HepG2 (cell line): ENCODE results near the gene SDR42E2. TPM values are rescaled to one million over a fixed set of nuclear protein-coding genes. Genes with fewer than 3 reads are reported as not detected.

ENCODE experiments used
- ATF7 ChIP-seq, 2 experiments: fragments of 450-650 bp in 1 of 2; sonication (generic) in 1 of 2; formaldehyde crosslinking in 1 of 2; IDR thresholded peaks; 2 replicates each; pipeline versions ENCODE4 v1.4.0 to v1.6.1; 2016 to 2020; ENCODE audit warnings: antibody characterized with exemption in 1 of 2, mild to moderate bottlenecking in 1 of 2, missing genetic modification reagents in 1 of 2
- DNMT1 ChIP-seq: sonication (generic); formaldehyde crosslinking; IDR thresholded peaks from 2 replicates; pipeline ENCODE4 v1.5.1; 2020; ENCODE audit warnings: mild to moderate bottlenecking, missing genetic modification reagents
- MTA1 ChIP-seq: sonication (generic); formaldehyde crosslinking; IDR thresholded peaks from 2 replicates; pipeline ENCODE4 v1.4.0; 2020; ENCODE audit warnings: missing genetic modification reagents, mild to moderate bottlenecking, borderline replicate concordance
- NKX3-1 ChIP-seq: sonication (generic); formaldehyde crosslinking; IDR thresholded peaks from 2 replicates; pipeline ENCODE4 v1.5.0; 2020; ENCODE audit warnings: missing genetic modification reagents
- SALL2 ChIP-seq: sonication (generic); formaldehyde crosslinking; IDR thresholded peaks from 2 replicates; pipeline ENCODE4 v1.8.1; 2023; ENCODE audit warnings: mild to moderate bottlenecking, missing genetic modification reagents, inconsistent platforms
- SP4 ChIP-seq: sonication (generic); formaldehyde crosslinking; IDR thresholded peaks from 2 replicates; pipeline ENCODE4 v1.8.1; 2023; ENCODE audit warnings: mild to moderate bottlenecking, missing genetic modification reagents
- SRF ChIP-seq: IDR thresholded peaks from 2 replicates; pipeline ENCODE4 v1.6.1; 2011; ENCODE audit warnings: mild to moderate bottlenecking, low read depth, low read length, moderate library complexity
- SRSF9 ChIP-seq: fragments of 200-400 bp; formaldehyde crosslinking; IDR thresholded peaks from 2 replicates; pipeline ENCODE4 v1.6.1; 2018; ENCODE audit warnings: borderline replicate concordance, mild to moderate bottlenecking, low read depth, low read length; ENCODE audit not compliant: insufficient read depth, poor library complexity, severe bottlenecking
- TCF12 ChIP-seq, 2 experiments: fragments of 450-650 bp in 1 of 2; sonication (generic) in 1 of 2; formaldehyde crosslinking in 1 of 2; IDR thresholded peaks; 2 replicates each; pipeline versions ENCODE4 v1.6.1 to v1.8.0; 2017 to 2022; ENCODE audit warnings: antibody characterized with exemption in 1 of 2, mild to moderate bottlenecking in 1 of 2, missing genetic modification reagents in 1 of 2, moderate library complexity in 1 of 2
- TP53 ChIP-seq: sonication (generic); formaldehyde crosslinking; conservative IDR thresholded peaks from 2 replicates; pipeline ENCODE4 v1.4.0; 2020; ENCODE audit warnings: missing genetic modification reagents
- ZNF234 ChIP-seq: sonication (generic); formaldehyde crosslinking; conservative IDR thresholded peaks from 2 replicates; pipeline ENCODE4 v1.5.1; 2020; ENCODE audit warnings: mild to moderate bottlenecking, missing genetic modification reagents
- ZNF644 ChIP-seq: IDR thresholded peaks from 2 replicates; pipeline ENCODE4 v1.6.1; 2016; ENCODE audit warnings: low read depth
- ZNF674 ChIP-seq: sonication (generic); formaldehyde crosslinking; IDR thresholded peaks from 2 replicates; pipeline ENCODE4 v1.5.0; 2020; ENCODE audit warnings: low read depth, mild to moderate bottlenecking, missing genetic modification reagents
- ZNF746 ChIP-seq: sonication (generic); formaldehyde crosslinking; IDR thresholded peaks from 2 replicates; pipeline ENCODE4 v1.8.0; 2022; ENCODE audit warnings: mild to moderate bottlenecking, missing genetic modification reagents
- ZNF879 ChIP-seq: sonication (generic); formaldehyde crosslinking; IDR thresholded peaks from 2 replicates; pipeline ENCODE4 v1.8.1; 2023; ENCODE audit warnings: missing genetic modification reagents
- polyA plus RNA-seq, 8 experiments: library from polyadenylated mRNA; depleted of rRNA in 3 of 8; stranded (reverse) in 7 of 8; unstranded in 1 of 8; fragments of >200 nt; fragmentation: Illumina TruSeq in 4 of 8; extraction: Trizol in 4 of 8; gene quantifications; 2 replicates each; pipeline versions ENCODE4 v1.2.1 to v1.2.3, GENCODE V29; 2011 to 2016; ENCODE audit warnings: low read depth in 4 of 8, missing spikeins in 1 of 8, mixed read lengths in 1 of 8; ENCODE audit not compliant: insufficient read depth in 1 of 8
- total RNA-seq, 5 experiments: library from RNA; depleted of rRNA; stranded (reverse); fragments of >200 nt; fragmentation: Illumina TruSeq; extraction: Trizol; gene quantifications; 2 replicates each; pipeline ENCODE4 v1.2.3, GENCODE V29; 2016; ENCODE audit warnings: low read depth in 1 of 5
- TF ChIP-seq, protein P1 (sequence below): sonication (generic); formaldehyde crosslinking; IDR thresholded peaks from 2 replicates; pipeline ENCODE4 v1.9.0; 2022; ENCODE audit warnings: low read depth, missing genetic modification reagents
- TF ChIP-seq, protein P2 (sequence below): sonication (generic); formaldehyde crosslinking; IDR thresholded peaks from 2 replicates; pipeline ENCODE4 v1.9.0; 2021; ENCODE audit warnings: missing genetic modification reagents, mild to moderate bottlenecking, borderline replicate concordance
- TF ChIP-seq, protein P3 (sequence below): sonication (generic); formaldehyde crosslinking; IDR thresholded peaks from 2 replicates; pipeline ENCODE4 v1.8.0; 2022; ENCODE audit warnings: mild to moderate bottlenecking, missing genetic modification reagents
- TF ChIP-seq, protein P4 (sequence below): sonication (generic); formaldehyde crosslinking; IDR thresholded peaks from 2 replicates; pipeline ENCODE4 v1.8.0; 2023; ENCODE audit warnings: mild to moderate bottlenecking, missing genetic modification reagents
- TF ChIP-seq, protein P5 (sequence below): sonication (generic); formaldehyde crosslinking; IDR thresholded peaks from 2 replicates; pipeline ENCODE4 v1.8.0; 2022; ENCODE audit warnings: missing genetic modification reagents, mild to moderate bottlenecking, moderate library complexity, borderline replicate concordance

Gene SDR42E2
- total and polyA plus RNA-seq, 2 of the 13 experiments (the other 11 are each of a cell fraction or from before 2014, with no cell fraction given), result 0.05 to 0.11 TPM

DNA sequence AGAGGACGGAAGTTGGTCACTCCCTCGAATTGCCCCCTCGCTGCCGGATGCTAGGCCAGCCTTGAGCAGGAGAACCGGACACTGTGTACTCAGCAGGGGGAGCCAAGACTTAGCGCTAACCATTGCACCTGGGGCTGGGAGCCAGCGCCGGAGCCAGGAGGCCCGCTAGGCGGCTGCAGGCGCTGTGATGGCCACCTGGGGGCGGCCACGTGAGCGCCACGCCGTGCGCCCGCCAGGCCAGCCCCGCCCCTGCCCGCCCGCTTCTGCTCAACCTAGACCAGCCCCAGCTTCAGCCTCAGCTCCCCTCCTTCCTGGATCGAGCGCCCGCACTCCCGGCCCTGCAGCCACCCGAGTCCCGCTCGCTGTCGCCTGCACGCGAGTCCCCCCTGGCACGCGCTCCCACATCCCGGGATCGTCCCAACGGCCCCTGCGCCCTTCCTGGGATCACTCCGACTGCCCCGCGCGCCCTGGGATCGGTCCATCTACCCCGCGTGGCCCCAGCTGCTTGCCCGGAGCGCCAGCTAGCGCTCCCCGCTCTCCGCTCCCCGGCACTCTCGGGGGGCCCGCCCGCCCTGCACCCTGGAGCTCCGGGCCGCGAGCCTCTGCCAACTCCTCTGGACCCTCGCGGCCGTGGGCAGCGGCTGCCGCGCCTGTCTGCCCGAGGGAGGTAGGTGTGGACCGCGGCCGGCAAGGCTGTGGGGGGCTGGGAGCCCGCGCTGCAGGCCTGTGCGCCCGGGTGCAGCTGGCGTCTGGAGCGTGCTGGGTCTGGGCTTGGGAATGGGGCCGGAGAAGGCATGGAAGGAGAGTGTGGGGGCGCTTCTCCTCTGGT lies 43.9 kb downstream of the SDR42E2 start, which contains the start of gene EEF2K (continued):
- TF ChIP-seq SALL2 (CRISPR knock-in tag), result peak; percentile 83
- peak; percentile 95 for TF ChIP-seq SP4 (CRISPR knock-in tag)
- TF ChIP-seq ZNF879 (CRISPR knock-in tag), result peak; percentile 94
- no peak for TF ChIP-seq ZNF234 (CRISPR knock-in tag)
- TF ChIP-seq, protein P1, sequence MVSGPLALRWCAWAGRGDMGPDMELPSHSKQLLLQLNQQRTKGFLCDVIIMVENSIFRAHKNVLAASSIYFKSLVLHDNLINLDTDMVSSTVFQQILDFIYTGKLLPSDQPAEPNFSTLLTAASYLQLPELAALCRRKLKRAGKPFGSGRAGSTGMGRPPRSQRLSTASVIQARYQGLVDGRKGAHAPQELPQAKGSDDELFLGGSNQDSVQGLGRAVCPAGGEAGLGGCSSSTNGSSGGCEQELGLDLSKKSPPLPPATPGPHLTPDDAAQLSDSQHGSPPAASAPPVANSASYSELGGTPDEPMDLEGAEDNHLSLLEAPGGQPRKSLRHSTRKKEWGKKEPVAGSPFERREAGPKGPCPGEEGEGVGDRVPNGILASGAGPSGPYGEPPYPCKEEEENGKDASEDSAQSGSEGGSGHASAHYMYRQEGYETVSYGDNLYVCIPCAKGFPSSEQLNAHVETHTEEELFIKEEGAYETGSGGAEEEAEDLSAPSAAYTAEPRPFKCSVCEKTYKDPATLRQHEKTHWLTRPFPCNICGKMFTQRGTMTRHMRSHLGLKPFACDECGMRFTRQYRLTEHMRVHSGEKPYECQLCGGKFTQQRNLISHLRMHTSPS (CRISPR knock-in tag), result peak; percentile 81
- peak; percentile 89 for TF ChIP-seq ZNF746 (CRISPR knock-in tag)
- TF ChIP-seq DNMT1, result peak; percentile 99
- TF ChIP-seq, protein P2, sequence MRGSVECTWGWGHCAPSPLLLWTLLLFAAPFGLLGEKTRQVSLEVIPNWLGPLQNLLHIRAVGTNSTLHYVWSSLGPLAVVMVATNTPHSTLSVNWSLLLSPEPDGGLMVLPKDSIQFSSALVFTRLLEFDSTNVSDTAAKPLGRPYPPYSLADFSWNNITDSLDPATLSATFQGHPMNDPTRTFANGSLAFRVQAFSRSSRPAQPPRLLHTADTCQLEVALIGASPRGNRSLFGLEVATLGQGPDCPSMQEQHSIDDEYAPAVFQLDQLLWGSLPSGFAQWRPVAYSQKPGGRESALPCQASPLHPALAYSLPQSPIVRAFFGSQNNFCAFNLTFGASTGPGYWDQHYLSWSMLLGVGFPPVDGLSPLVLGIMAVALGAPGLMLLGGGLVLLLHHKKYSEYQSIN (CRISPR knock-in tag), result no peak
- peak; percentile 81; the same call in 1 of the 2 replicates for TF ChIP-seq TP53
- TF ChIP-seq NKX3-1, result no peak; the same call in none of the 2 replicates
- TF ChIP-seq, protein P3, sequence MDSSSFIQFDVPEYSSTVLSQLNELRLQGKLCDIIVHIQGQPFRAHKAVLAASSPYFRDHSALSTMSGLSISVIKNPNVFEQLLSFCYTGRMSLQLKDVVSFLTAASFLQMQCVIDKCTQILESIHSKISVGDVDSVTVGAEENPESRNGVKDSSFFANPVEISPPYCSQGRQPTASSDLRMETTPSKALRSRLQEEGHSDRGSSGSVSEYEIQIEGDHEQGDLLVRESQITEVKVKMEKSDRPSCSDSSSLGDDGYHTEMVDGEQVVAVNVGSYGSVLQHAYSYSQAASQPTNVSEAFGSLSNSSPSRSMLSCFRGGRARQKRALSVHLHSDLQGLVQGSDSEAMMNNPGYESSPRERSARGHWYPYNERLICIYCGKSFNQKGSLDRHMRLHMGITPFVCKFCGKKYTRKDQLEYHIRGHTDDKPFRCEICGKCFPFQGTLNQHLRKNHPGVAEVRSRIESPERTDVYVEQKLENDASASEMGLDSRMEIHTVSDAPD (CRISPR knock-in tag), result peak; percentile 92
- TF ChIP-seq ZNF674 (CRISPR knock-in tag), result peak; percentile 97
- TF ChIP-seq MTA1 (CRISPR knock-in tag), result peak; percentile 94; the same call in 1 of the 2 replicates
- TF ChIP-seq, protein P4, sequence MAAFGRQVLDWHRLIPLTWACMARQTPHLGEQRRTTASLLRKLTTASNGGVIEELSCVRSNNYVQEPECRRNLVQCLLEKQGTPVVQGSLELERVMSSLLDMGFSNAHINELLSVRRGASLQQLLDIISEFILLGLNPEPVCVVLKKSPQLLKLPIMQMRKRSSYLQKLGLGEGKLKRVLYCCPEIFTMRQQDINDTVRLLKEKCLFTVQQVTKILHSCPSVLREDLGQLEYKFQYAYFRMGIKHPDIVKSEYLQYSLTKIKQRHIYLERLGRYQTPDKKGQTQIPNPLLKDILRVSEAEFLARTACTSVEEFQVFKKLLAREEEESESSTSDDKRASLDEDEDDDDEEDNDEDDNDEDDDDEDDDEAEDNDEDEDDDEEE (CRISPR knock-in tag), result peak; percentile 100
- TF ChIP-seq SRF, result no peak
- peak; percentile 88 for TF ChIP-seq ZNF644 (CRISPR knock-in tag)
- TF ChIP-seq TCF12 (IDR thresholded peaks at IDR 0.05), result no peak
- peak; percentile 94; the same call in 1 of the 2 replicates for TF ChIP-seq TCF12 (CRISPR knock-in tag; IDR thresholded peaks at IDR 0.05)
- no peak for TF ChIP-seq ATF7 (IDR thresholded peaks at IDR 0.05)
- TF ChIP-seq ATF7 (CRISPR knock-in tag; IDR thresholded peaks at IDR 0.05), result peak; percentile 66; the same call in 1 of the 2 replicates
- no peak for TF ChIP-seq SRSF9
- TF ChIP-seq, protein P5, sequence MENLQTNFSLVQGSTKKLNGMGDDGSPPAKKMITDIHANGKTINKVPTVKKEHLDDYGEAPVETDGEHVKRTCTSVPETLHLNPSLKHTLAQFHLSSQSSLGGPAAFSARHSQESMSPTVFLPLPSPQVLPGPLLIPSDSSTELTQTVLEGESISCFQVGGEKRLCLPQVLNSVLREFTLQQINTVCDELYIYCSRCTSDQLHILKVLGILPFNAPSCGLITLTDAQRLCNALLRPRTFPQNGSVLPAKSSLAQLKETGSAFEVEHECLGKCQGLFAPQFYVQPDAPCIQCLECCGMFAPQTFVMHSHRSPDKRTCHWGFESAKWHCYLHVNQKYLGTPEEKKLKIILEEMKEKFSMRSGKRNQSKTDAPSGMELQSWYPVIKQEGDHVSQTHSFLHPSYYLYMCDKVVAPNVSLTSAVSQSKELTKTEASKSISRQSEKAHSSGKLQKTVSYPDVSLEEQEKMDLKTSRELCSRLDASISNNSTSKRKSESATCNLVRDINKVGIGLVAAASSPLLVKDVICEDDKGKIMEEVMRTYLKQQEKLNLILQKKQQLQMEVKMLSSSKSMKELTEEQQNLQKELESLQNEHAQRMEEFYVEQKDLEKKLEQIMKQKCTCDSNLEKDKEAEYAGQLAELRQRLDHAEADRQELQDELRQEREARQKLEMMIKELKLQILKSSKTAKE (CRISPR knock-in tag), result peak; percentile 51; the same call in 1 of the 2 replicates
